ENCODE data around the gene PCBP3.

DNA sequence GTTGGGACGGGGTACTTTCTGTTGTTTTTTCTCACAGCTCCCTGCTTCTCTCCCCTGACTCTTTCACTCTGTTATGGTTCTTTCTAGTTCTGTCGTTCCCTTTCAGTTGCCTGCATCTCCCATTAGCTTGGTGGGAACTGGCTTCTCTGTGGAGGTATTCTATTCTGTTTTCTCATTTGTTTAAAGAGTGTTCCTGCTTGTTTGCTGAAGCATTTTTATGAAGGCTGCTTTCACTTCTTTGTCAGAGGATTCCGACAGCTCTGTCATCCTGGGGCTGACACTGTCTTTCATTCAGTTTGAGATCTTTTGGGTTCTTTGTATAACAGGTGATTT lies 242.0 kb downstream of the PCBP3 start:
- TF ChIP-seq, protein P1, sequence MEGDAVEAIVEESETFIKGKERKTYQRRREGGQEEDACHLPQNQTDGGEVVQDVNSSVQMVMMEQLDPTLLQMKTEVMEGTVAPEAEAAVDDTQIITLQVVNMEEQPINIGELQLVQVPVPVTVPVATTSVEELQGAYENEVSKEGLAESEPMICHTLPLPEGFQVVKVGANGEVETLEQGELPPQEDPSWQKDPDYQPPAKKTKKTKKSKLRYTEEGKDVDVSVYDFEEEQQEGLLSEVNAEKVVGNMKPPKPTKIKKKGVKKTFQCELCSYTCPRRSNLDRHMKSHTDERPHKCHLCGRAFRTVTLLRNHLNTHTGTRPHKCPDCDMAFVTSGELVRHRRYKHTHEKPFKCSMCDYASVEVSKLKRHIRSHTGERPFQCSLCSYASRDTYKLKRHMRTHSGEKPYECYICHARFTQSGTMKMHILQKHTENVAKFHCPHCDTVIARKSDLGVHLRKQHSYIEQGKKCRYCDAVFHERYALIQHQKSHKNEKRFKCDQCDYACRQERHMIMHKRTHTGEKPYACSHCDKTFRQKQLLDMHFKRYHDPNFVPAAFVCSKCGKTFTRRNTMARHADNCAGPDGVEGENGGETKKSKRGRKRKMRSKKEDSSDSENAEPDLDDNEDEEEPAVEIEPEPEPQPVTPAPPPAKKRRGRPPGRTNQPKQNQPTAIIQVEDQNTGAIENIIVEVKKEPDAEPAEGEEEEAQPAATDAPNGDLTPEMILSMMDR (IDR thresholded peaks at IDR 0.05): no peak
- no peak for TF ChIP-seq POLR2A (IDR thresholded peaks at IDR 0.05)
